Neural cell (in vitro differentiated cells): ENCODE data around the gene MUC5B.

Source experiments
- EZH2 ChIP-seq: fragments of 200-600, 300-800 bp; shearing (Covaris generic), sonication (generic); IDR thresholded peaks from 2 replicates; pipeline ENCODE4 v1.6.1; 2014; ENCODE audit warnings: antibody characterized with exemption, low read length, borderline replicate concordance, mild to moderate bottlenecking; ENCODE audit not compliant: insufficient read depth, poor library complexity, severe bottlenecking
- MXI1 ChIP-seq: fragments of 450-650 bp; conservative IDR thresholded peaks from 2 replicates; pipeline ENCODE4 v1.6.1; 2014; ENCODE audit warnings: antibody characterized with exemption, mild to moderate bottlenecking; ENCODE audit not compliant: poor library complexity, severe bottlenecking
- POLR2AphosphoS5 ChIP-seq: IDR thresholded peaks from 2 replicates; pipeline ENCODE4 v1.6.1; 2012
- RAD21 ChIP-seq: fragments of 450-650 bp; conservative IDR thresholded peaks from 2 replicates; pipeline ENCODE4 v1.6.1; 2014; ENCODE audit warnings: antibody characterized with exemption, mild to moderate bottlenecking, moderate library complexity
- TF ChIP-seq, protein P1 (sequence below): fragments of 450-650 bp; IDR thresholded peaks from 2 replicates; pipeline ENCODE4 v1.5.1; 2014; ENCODE audit warnings: antibody characterized with exemption, mild to moderate bottlenecking, moderate library complexity; ENCODE audit not compliant: poor library complexity, severe bottlenecking
- TF ChIP-seq, protein P2 (sequence below): IDR thresholded peaks from 2 replicates; pipeline ENCODE4 v1.6.1; 2012; ENCODE audit warnings: borderline replicate concordance

GRCh38 chr11:1177020-1177770 lies 45.7 kb upstream of the MUC5B start:
- TF ChIP-seq, protein P1, sequence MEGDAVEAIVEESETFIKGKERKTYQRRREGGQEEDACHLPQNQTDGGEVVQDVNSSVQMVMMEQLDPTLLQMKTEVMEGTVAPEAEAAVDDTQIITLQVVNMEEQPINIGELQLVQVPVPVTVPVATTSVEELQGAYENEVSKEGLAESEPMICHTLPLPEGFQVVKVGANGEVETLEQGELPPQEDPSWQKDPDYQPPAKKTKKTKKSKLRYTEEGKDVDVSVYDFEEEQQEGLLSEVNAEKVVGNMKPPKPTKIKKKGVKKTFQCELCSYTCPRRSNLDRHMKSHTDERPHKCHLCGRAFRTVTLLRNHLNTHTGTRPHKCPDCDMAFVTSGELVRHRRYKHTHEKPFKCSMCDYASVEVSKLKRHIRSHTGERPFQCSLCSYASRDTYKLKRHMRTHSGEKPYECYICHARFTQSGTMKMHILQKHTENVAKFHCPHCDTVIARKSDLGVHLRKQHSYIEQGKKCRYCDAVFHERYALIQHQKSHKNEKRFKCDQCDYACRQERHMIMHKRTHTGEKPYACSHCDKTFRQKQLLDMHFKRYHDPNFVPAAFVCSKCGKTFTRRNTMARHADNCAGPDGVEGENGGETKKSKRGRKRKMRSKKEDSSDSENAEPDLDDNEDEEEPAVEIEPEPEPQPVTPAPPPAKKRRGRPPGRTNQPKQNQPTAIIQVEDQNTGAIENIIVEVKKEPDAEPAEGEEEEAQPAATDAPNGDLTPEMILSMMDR, result no peak
- no peak for TF ChIP-seq POLR2AphosphoS5
- TF ChIP-seq MXI1, result no peak
- TF ChIP-seq EZH2, result no peak
- TF ChIP-seq RAD21, result no peak
- TF ChIP-seq, protein P2, sequence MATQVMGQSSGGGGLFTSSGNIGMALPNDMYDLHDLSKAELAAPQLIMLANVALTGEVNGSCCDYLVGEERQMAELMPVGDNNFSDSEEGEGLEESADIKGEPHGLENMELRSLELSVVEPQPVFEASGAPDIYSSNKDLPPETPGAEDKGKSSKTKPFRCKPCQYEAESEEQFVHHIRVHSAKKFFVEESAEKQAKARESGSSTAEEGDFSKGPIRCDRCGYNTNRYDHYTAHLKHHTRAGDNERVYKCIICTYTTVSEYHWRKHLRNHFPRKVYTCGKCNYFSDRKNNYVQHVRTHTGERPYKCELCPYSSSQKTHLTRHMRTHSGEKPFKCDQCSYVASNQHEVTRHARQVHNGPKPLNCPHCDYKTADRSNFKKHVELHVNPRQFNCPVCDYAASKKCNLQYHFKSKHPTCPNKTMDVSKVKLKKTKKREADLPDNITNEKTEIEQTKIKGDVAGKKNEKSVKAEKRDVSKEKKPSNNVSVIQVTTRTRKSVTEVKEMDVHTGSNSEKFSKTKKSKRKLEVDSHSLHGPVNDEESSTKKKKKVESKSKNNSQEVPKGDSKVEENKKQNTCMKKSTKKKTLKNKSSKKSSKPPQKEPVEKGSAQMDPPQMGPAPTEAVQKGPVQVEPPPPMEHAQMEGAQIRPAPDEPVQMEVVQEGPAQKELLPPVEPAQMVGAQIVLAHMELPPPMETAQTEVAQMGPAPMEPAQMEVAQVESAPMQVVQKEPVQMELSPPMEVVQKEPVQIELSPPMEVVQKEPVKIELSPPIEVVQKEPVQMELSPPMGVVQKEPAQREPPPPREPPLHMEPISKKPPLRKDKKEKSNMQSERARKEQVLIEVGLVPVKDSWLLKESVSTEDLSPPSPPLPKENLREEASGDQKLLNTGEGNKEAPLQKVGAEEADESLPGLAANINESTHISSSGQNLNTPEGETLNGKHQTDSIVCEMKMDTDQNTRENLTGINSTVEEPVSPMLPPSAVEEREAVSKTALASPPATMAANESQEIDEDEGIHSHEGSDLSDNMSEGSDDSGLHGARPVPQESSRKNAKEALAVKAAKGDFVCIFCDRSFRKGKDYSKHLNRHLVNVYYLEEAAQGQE, result no peak
